Measurements from ENCODE around the gene SLC25A29.
"Not testable (repeated sequence)": the region's sequence is repeated elsewhere in the genome, so short reads cannot be mapped to it uniquely, and the experiment has no call there.

SLC25A29 gene, protein sequence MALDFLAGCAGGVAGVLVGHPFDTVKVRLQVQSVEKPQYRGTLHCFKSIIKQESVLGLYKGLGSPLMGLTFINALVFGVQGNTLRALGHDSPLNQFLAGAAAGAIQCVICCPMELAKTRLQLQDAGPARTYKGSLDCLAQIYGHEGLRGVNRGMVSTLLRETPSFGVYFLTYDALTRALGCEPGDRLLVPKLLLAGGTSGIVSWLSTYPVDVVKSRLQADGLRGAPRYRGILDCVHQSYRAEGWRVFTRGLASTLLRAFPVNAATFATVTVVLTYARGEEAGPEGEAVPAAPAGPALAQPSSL

GRCh38 chr14:100306101-100306997 is at the start of gene SLC25A29:
Gene SLC25A29 (minus strand): TSS chr14:100306444. CDS start chr14:100306232, 212 bp downstream.
- peak; percentile 79 for DNase-seq

GRCh38 chr14:100350986-100351385 is 44.7 kb upstream of the SLC25A29 start:
- no peak for DNase-seq

DNA sequence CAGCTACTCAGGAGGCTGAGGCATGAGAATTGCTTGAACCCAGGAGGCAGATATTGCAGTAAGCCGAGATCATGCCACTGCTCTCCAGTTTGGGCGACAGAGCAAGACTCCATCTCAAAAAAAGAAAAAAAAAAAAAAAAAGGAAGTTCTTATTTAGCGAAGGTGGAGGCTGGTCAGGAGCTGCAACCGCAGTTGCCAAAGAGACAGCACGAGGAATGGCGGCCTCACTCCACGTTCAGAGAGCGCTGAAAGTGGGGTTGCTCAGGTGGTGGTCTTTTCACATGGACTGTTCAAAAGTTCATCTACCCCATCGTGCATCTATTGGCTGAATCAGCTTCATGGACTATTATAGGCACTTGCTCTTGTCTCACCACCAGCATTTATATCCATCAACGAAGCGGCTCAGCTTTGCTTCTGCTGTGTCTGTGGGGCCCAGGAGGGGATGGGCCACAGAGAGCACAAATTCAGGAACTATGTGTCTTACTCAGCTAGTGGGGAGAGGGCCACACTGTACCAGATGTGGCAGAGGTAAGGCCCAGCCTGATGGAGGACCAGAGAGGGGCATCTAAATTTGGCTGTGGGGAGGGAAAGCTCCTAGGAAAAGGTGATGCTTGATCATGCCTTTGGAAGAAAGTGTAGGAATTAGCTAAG is 44.2 kb upstream of the SLC25A29 start:
- no peak for DNase-seq

- DNase-seq: peak; percentile 80
Measured at GRCh38 chr14:100348784-100349685, 42.8 kb upstream of the SLC25A29 start.

GRCh38 chr14:100348253-100348729 is 42.0 kb upstream of the SLC25A29 start:
- no peak for DNase-seq

DNA sequence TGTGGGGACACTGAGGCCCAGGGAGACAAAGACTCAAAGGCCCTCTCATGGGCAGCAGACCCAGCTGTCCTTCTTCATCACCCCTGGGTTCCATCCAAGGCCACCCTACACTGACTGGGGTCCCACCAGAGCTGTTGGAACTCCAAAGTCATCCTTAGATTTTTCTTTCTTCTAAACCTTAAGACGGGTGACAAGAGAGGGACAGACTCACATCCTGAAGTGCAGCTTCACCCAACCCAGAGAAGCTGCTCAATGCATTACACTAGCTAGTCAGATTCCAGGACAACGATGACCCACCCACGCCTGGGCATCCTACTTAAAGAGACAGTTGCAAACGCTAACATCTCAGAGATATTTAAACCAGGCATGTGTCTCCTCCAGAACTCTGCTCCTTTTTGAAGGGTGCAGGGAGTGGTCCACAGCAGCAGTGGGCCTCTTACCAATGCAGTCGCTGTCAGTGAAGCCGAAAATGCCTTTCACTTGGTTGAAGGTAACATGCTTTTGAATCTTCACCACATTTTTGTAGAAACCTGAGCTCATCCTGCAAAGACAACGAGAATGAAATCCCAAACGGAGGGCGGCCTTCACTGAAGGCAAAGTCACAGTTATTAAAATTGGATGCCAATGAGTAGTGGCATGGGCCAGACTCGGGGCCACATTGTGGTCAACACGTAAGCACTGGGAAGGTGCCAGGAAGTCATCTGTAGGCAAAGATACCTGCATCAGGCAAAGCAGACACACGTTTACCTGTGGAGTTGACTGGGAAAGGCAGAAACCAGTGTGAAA is 40.3 kb upstream of the SLC25A29 start:
- DNase-seq: no peak

DNA sequence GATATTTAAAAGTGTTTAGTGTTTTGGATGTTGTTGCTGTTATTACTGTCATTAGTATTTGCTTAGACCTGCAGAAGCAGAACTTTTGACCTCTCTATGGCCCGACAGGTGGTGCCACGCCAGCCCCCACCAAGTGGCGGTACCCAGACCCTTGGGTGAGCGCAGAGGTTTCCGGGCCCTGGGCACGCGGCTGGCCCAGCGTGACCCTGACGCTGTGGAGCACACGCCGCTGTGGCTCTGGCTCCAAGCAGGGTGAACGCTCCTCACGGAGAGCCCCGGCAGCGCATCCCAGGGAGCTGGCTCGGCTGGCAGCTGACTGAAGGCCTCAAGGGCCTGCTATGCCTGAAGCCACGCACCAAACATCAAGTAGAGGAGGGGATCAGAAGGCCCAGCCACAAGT is 39.5 kb upstream of the SLC25A29 start:
- no peak for DNase-seq

GRCh38 chr14:100344657-100345056 is 38.4 kb upstream of the SLC25A29 start:
- DNase-seq: not testable (repeated sequence)

DNA sequence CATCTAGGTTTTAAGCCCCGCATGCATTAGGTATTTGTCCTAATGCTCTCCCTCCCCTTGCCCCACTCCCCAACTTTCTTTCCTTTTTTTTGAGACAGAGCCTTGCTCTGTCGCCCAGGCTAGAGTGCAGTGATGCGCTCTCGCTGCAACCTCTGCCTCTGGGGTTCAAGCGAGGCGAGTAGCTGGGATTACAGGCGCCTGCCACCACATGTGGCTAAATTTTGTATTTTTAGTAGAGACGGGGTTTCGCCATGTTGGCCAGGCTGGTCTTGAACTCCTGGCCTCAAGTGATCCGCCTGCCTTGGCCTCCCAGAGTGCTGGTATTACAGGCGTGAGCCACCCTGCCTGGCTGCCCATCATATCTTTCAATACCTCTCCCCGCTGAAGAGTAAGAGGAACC is 36.6 kb upstream of the SLC25A29 start:
- DNase-seq: not testable (repeated sequence)

DNA sequence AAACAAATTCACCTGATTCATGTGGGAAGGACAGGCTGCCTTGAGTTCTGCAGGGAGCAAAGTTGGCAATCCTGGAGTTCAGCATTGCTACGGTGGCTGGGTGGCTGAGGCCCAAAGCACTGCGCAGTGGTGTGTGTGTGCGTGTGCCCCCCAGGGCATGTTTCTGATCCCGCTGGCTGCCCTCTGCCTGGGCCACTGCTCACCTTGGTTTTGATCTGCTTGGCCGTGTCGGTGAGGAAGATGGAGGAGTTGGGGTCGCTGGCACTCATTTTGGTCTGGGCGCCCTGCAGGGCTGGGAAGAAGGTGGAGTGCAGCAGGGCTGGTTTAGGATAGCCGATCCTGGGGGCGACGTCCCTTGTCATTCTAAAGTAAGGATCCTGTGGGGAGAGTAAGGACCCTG is 36.0 kb upstream of the SLC25A29 start:
- DNase-seq: no peak

DNA sequence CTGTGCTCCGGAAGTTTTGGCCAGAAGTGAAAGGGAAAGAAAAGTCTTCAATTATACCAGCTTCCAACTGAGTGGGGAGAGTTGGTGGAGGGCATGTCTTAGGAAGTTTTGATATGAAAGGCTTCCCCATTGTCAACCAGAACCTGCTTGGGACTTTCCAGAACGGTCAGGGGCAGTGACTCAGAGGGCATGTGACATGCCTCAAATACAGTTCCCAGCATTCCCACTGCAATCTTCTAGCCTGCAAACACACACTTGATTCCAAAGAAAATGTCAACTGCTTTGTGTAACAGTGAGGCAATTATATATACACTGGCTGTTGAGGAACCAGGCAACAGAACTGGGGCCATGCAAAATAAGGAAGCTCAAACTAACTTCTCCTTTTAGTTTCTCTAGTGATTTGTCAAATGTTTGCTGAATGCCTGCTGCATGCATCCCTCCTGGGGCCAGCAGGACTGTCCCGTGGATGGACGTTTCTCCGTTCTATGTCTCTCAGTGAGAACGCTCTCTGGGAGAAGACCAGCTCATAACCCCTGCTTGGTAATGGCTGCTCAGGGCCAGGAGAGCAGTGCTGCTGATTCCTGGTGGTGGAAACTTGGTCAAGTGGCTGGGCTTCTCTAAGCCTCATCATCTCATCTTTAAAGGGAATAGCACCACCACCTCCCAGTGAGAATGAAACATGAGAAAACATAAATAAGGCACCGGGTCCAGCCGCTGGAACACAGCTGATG is 35.2 kb upstream of the SLC25A29 start:
- no peak for DNase-seq

DNA sequence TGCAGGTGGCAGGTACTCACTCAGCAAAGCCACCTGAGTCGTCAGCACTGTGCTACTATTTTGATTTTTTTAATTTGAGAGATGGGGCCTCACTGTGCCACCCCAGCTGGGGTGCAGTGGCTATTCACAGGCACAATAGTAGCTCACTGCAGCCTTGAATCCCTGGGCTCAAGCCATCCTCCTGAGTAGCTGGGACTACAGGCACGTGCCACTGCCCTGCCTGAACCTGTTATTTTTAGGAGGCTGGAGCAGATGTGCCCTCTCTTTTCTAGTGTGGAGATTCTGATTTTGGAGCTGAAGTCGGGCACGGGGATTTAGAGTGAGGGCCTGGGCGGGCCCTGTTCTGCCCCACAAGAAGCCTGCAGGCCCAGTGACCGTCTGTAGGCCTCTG is 34.2 kb upstream of the SLC25A29 start:
- no peak for DNase-seq

DNA sequence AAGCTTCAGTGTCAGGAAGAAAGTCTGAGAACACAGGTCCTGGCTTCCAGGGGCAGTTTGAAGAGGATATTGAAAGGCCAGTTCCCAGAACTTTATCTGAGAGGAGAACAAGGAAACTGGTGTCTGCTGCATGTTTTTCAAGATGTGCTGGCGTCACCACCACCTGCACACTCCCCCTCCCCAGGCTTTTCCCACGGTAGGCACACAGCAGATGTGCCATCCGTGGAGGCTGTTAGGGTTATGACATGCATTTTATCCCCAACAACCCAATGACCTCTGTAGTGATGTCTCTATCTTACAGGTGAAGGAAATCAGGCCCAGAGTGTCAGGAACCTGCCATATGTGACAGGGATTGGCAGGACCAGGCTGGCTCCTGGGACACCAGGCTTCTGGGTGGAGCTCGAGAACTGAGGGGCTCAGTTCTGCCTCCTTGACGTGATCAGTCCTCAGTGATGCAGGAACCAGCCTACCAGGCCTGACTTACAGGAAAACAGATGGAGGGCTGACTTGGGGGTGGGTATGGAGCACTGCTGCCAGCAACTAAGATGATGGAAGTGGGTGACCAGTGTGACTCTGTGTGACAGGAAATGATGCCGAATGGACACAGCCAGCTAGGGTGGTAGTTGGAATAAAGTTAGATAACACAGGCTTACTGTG is 33.6 kb upstream of the SLC25A29 start:
- no peak for DNase-seq

DNA sequence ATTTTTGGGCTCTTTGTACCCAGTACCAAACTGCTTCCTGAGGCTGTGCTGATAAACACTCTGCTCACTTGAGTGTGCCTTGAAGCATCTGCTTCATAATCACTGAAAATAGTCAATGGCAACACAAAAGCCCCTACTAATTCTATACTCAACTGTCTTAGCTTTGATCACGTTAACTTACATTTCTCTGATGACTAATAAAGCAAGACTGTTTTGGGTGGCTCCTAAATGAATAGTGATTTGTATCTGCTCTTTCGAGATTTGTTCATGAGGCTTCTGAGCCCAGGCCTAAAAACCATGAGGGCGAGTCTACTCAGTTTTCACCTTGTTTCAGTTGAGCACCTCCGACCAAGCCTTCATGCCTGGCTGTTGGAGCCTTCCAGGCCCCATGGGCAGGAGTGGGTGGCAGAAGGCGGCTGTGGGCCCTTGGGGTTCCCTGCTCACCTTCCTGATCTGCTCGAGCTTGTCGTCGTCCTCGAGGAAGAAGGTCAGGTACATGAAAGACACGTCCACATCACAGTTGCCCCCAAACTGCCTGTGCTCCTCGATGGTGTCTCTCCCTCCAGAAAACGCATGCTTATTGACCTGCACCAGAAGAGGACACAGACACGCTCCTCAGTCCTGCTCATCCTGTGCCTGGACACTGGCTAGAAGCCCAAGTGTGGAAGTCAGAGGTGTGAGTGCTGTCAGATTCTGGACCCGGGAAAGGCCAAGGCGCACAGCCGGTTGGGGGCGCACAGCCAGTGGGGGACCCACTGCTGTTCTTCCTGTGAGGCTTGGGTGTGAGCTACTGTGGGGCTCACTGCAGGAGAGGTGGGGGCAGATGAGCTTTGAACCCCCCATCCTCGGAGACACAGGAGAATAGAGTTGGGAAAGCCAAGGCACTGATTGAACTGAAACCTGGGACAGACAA is 30.6 kb upstream of the SLC25A29 start:
- no peak for DNase-seq

DNA sequence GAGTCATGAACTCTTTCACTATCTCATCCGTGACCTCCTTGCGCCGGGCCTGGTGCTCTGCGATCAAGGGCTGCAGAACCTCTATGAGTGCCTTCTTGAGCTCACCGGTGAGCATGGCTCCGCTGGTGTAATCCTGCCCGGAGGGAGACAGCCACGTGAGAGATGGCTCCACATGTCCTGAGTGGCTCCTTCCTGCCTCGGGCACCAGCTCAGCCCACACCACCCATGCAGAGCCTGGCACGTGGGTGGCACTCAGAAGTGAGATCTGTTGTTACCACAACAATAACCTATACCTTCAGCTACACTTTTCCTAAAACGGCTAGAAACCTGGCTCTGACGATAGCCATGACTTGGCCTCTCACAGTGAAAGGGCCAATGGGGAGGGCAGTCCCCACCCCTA is 28.7 kb upstream of the SLC25A29 start:
- no peak for DNase-seq

DNA sequence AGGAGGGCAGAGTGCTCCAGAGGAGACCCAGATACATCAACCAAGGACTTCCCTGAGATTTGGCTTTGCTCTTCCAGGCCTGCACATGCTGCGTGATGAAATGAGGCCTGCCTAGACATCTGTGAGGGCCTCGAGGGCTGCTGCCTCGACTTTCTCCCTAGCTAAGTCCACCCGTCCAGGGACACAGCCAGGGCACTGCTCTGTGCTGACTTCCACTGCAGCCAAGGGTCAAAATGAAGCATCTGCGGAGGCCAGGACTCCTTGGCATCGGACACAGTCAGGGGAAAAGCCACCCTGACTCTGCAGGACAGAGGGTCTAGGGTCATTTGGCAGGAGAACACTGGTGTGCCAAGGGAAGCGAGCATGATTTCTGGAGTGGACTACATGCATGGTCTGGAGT is 27.6 kb upstream of the SLC25A29 start:
- no peak for DNase-seq

GRCh38 chr14:100333311-100333710 is 27.1 kb upstream of the SLC25A29 start:
- no peak for DNase-seq

GRCh38 chr14:100332797-100333196 is 26.6 kb upstream of the SLC25A29 start:
- DNase-seq: no peak

DNA sequence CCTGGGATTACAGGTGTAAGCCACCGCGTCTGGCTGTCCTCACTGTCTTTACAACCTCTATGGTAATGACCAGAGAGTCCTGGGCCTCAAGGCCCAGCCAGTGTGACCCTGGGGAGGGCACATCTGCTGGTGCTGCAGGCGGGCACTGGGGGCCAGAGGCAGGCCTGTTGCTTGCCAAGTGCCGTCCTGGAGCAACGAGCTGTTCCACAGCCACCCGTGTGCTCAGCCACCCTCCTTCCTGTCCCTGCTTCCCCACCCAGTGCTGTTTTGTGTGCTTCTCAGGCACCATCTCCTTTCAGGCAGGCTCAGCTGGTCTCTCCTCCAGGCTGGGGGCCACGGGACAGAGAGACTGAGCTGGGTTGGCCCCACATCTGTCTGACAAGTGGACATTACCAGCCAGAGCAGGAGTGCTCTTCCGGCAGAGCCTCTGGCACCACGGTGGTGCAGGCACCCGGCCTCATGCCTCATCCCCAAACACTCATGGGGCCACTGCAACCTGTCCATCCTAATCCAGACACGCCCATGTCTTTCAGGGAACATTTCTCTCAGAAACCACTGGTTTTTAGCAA is 25.9 kb upstream of the SLC25A29 start:
- DNase-seq: no peak
